Epithelial cell of proximal tubule (primary cell): Measurements from ENCODE around the gene PRKCQ. TPM values are rescaled to one million over a fixed set of nuclear protein-coding genes. Genes with fewer than 3 reads are reported as not detected.

Experiments used
- DNase-seq: peaks from one replicate; pipeline ENCODE4 v3.0.0-alpha.2; 2011; ENCODE audit warnings: low read depth
- H3K4me3 ChIP-seq: 2 replicates; pipeline ENCODE4 v1.5.1; 2011; ENCODE audit warnings: low read depth, mild to moderate bottlenecking, low read length
- CTCF ChIP-seq: conservative IDR thresholded peaks from 2 replicates; pipeline ENCODE4 v1.5.1; 2012; ENCODE audit warnings: low read depth, mild to moderate bottlenecking, low read length
- total RNA-seq: library from RNA; depleted of rRNA; stranded (reverse); fragments of >200 nt; gene quantifications from 2 replicates; pipeline ENCODE4 v1.2.3, GENCODE V29; 2015

PRKCQ gene
- total RNA-seq, 1 donor from 2014 or later, result 6.8 TPM

- TF ChIP-seq CTCF, result no peak
- H3K4me3 ChIP-seq, result no peak overlapping the region
These were observed 68.7 kb downstream of the PRKCQ start for GRCh38 chr10:6511347-6511746.

GRCh38 chr10:6507311-6507710 is 72.8 kb downstream of the PRKCQ start:
- no peak for TF ChIP-seq CTCF
- no peak for DNase-seq
- no peak overlapping the region for H3K4me3 ChIP-seq

More at GRCh38 chr10:6511347-6511746, 68.7 kb downstream of the PRKCQ start:
- DNase-seq, result no peak

- TF ChIP-seq CTCF, result no peak
- no peak overlapping the region for H3K4me3 ChIP-seq
- DNase-seq, result no peak
These were observed 74.8 kb downstream of the PRKCQ start for GRCh38 chr10:6505300-6505699.

- no peak for TF ChIP-seq CTCF
- H3K4me3 ChIP-seq, result no peak overlapping the region
- peak; percentile 40 for DNase-seq
These were observed 75.8 kb downstream of the PRKCQ start for GRCh38 chr10:6504296-6504695.

GRCh38 chr10:6503171-6503570 is 76.9 kb downstream of the PRKCQ start:
- no peak for DNase-seq
- no peak overlapping the region for H3K4me3 ChIP-seq
- TF ChIP-seq CTCF, result no peak

GRCh38 chr10:6501931-6502330 is 78.1 kb downstream of the PRKCQ start:
- no peak overlapping the region for H3K4me3 ChIP-seq
- DNase-seq, result peak; percentile 74
- no peak for TF ChIP-seq CTCF

- no peak for DNase-seq
- TF ChIP-seq CTCF, result no peak
- H3K4me3 ChIP-seq, result no peak overlapping the region
These were observed 80.1 kb downstream of the PRKCQ start for GRCh38 chr10:6499974-6500373.
